GM18868 (cell line): ENCODE data around the gene HNRNPUL2.

Experiments used
- ATAC-seq: cut with Tn5 transposase; IDR thresholded peaks from one replicate; pipeline ENCODE4 v1.9.1; 2021; ENCODE audit warnings: mild to moderate bottlenecking, moderate library complexity; ENCODE audit not compliant: unreplicated experiment

The HNRNPUL2 gene

DNA sequence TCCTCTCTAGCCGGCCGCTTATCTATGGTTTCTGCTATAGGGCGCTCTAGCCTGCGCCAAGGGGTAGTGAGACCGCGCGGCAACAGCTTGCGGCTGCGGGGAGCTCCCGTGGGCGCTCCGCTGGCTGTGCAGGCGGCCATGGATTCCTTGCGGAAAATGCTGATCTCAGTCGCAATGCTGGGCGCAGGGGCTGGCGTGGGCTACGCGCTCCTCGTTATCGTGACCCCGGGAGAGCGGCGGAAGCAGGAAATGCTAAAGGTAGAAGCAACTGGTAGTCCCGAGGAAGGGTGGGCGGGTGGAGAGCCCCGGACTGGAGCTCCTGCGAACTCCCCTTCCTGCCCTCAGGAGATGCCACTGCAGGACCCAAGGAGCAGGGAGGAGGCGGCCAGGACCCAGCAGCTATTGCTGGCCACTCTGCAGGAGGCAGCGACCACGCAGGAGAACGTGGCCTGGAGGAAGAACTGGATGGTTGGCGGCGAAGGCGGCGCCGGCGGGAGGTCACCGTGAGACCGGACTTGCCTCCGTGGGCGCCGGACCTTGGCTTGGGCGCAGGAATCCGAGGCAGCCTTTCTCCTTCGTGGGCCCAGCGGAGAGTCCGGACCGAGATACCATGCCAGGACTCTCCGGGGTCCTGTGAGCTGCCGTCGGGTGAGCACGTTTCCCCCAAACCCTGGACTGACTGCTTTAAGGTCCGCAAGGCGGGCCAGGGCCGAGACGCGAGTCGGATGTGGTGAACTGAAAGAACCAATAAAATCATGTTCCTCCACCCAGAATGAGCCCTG is 55.5 kb downstream of the HNRNPUL2 start, which contains the start of the genes LBHD1 and UQCC3:
LBHD1 (minus strand) TSS at position 660 of the 782 bp plus-strand sequence. CDS start 2,236 bp downstream, outside the sequence.
UQCC3 (plus strand) TSS at position 66 of the 782 bp plus-strand sequence; CDS start at position 139, 73 bp downstream.
- ATAC-seq, result peak; percentile 58

DNA sequence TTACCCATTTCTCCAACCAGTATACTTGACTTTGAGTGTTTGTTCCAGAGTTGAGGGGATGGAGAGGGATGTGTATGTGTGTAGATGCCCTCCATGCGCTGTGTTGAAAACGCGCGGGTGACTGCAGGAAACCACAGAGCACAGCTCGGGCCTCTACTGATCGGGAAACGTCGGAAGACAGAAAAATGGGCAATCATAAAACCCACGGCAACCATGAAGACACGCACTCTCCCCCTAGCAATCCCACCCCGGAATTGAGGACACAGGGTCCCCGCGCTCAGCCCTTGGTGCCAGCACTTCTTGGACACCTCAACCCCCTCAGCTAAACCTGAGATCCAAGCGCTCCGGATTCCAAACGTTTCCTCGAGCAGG is 56.0 kb downstream of the HNRNPUL2 start:
- peak; percentile 8 for ATAC-seq

DNA sequence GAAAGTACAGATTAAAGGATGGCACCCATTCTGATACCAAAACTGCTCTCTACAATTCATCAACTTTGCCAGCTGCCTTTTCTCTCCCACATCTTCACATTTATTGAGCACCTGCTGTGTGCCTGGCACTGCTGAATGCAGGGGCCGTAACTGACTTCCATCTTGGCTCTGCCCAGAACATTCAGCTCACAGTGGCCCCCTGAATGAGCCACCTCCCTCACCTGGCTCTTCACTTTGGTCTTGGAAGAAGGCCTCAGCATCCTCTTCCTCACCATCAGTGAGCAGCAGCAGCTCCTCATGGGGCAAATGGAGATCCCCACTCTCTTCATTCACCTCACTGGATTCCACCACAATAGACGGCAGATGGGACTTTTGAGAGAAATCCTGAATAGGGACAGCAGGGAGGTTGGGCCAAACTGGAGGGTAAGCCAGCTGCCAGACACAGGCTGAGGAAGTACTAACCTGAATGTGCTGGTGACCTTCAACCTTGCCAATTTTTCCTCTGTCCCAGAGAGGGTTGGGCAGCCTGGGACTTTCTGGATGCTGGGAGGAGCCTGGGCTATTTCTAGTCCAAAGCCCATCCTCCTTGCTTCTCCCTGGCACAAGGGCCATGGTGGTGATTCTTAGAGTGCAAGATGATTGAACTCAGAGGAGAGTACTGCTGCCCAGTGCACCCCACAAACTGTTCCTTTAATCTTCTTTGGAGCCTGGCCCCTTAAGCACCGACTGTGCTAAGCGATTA is 57.7 kb downstream of the HNRNPUL2 start:
- no peak for ATAC-seq

DNA sequence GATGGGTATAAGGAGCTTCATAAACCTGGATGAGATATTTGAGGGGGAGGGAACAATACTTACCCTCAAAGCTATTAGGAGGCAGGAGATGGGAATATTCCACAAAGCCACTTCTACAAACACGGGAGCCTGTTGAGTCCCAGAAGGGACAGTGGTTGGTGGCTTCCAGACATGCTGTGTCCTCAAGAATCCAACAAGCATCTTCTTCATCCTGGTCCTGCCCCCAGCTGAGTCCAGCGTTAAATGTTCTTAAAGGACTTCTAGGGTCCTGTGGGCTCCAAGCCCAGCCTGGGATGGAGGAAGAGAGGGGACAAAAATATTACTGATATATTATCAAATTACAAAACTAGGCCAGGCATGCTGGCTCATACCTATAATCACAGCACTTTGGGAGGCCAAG is 59.8 kb downstream of the HNRNPUL2 start:
- ATAC-seq, result no peak

DNA sequence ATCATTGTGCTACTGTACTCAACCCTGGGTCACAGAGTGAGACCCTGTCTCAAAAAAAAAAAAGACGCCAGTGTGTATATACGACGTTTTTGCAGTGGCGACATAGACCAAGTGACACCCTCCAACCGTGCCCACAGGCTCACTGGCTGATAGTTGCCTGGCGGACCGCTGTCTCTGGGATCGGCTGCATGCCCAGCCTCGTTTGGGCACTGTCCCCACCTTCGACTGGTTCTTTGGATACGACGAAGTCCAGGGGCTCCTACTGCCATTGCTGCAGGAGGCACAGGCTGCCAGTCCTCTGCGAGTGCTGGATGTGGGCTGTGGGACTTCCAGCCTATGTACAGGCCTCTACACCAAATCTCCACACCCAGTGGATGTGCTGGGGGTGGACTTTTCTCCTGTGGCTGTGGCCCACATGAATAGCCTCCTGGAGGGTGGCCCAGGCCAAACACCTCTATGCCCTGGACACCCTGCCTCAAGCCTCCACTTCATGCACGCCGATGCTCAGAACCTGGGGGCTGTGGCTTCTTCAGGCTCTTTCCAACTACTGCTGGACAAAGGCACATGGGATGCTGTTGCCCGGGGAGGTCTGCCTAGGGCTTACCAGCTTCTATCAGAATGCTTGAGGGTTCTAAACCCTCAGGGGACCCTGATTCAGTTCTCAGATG is 60.9 kb downstream of the HNRNPUL2 start:
- ATAC-seq, result no peak

DNA sequence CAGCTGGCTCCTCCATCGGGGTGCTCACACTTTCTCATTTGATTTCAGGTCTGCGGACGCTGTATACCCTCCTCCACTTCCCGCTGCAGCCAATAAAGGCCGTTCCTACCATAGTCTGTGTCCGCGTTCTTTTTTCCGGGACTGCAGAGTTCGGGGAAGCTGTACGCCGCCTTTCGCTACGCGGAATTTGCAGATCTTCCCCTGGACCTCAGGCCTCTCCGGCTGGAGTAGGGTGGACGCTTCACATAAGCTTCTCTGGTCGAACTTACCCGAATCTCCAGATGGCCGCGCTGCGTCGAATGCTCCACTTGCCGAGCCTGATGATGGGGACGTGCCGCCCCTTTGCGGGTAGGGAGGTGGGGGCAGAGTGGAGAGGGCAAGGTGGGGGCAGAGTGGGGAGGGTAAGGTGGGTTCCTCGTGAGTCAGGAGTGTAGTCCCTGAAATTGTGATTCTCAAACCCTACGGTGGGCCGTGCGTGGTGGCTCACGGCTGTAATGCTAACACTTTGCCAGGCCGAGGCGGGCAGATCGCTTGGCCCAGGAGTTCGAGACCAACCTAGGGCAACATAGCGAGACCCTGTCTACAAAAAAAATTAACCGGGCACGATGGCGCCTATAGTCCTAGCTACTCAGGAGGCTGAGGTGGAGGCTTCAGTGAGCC is 61.5 kb downstream of the HNRNPUL2 start:
- ATAC-seq, result peak; percentile 4

DNA sequence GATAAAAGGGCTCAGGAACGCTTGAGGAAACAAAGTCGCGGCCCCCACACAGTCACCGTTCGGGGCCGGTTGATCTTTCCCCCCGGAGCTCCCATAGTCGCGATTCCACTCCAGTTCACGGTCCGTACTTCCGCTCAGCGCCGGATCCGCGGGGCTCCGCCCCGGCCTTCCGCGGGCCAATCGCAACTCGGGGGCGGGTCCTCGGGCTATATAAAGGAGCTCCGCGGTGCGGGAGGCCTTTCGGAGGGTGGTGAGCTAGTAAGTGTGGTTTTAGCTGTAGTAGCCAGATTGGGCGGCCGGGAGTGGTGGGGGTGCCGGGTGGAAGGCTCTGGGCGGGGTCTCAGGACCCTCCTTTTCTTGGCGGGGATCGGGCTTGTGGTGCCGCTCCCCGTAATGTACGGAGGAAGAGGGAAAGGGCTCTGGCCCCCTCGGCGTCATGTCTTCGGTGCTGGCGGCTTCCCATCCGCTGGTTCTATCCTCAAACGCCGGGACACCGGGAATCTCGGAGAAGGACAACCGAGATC is 62.1 kb downstream of the HNRNPUL2 start, which contains the start of the genes C11orf98 and CSKMT:
C11orf98 (minus strand) TSS at position 136 of the 524 bp plus-strand sequence; CDS start at position 95, 41 bp downstream.
CSKMT (plus strand) TSS at position 238 of the 524 bp plus-strand sequence. CDS start 568 bp downstream, outside the sequence.
- ATAC-seq, result peak; percentile 81

DNA sequence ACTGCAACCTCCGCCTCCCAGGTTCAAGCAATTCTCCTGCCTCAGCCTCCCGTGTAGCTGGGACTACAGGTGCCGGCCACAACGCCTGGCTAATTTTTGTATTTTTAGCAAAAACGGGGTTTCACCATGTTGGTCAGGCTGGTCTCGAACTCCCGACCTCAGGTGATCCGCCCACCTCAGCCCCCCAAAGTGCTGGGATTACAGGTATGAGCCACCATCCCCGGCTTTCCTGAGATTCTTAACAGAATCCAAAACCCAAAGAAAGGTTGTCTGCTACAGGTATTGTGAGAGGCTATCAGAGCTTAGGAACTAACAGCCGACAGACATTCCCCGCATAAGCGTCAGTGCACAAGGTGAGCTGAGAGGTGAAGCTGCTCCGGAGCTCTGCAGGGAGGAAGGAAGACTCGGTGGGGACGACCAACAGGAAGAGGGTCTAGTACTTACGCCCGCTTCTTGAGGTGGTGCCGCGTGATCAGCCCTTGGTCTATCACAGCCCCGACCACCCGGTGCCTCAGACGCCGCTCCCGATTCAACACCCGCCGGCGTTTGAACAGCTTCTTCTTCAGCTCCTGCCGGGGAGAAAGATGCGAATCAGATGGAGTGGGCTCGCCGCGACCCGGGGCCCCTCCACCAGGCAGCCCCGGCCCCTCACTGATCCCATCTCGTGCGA is 62.7 kb downstream of the HNRNPUL2 start:
- peak; percentile 27 for ATAC-seq
